Naive thymus-derived CD4-positive, alpha-beta T cell (primary cell): Measurements from ENCODE around the gene CD7. TPM values are rescaled to one million over a fixed set of nuclear protein-coding genes. Genes with fewer than 3 reads are reported as not detected.

Source experiments
- ATAC-seq: fragments of 150-1000 bp; cut with Tn5 transposase; 2 replicates; pipeline ENCODE4 v1.10.0; 2021; ENCODE audit warnings: mild to moderate bottlenecking, moderate library complexity
- CTCF ChIA-PET: fragments of 350-600 bp; sonication (Branson Sonifier 250); formaldehyde crosslinking; loops from one replicate; lab custom pipeline; 2021; ENCODE audit warnings: antibody characterized with exemption; lab: Charles Lee
- POLR2A ChIA-PET: fragments of 350-600 bp; sonication (Branson Sonifier 250); formaldehyde crosslinking; loops from one replicate; lab custom pipeline; 2021; ENCODE audit warnings: antibody characterized with exemption, inconsistent platforms; lab: Charles Lee
- DNase-seq, 9 donors: peaks; one replicate each; pipeline versions ENCODE4 v3.0.0 to v3.0.0-alpha.2; 2020 to 2022; ENCODE audit warnings: mixed read lengths in 1 of 9
- H3K27ac ChIP-seq: one replicate; pipeline ENCODE4 v1.7.0; 2013; ENCODE audit warnings: mild to moderate bottlenecking, low read depth, low read length, moderate library complexity
- H3K27me3 ChIP-seq, 2 donors: one replicate each; pipeline ENCODE4 v1.7.0; 2013; ENCODE audit warnings: low read length in 2 of 2, mild to moderate bottlenecking in 2 of 2, moderate library complexity in 2 of 2; ENCODE audit not compliant: control insufficient read depth in 2 of 2, insufficient read depth in 2 of 2
- H3K36me3 ChIP-seq, 3 experiments: 1 replicate in 2 of 3; 2 replicates in 1 of 3; pipeline ENCODE4 v1.7.0; 2013; ENCODE audit warnings: low read length in 3 of 3, mild to moderate bottlenecking in 3 of 3, moderate library complexity in 1 of 3; ENCODE audit not compliant: insufficient read depth in 3 of 3, control insufficient read depth in 2 of 3
- H3K4me1 ChIP-seq, 2 donors: one replicate each; pipeline ENCODE4 v1.7.0; 2013; ENCODE audit warnings: low read length in 2 of 2, mild to moderate bottlenecking in 2 of 2, moderate library complexity in 1 of 2; ENCODE audit not compliant: control insufficient read depth in 2 of 2, insufficient read depth in 2 of 2
- H3K4me3 ChIP-seq: 2 replicates; pipeline ENCODE4 v1.7.0; 2013; ENCODE audit warnings: mild to moderate bottlenecking, low read length
- H3K9me3 ChIP-seq, 3 experiments: 1 replicate in 2 of 3; 2 replicates in 1 of 3; pipeline ENCODE4 v1.7.0; 2013; ENCODE audit warnings: low read length in 3 of 3; ENCODE audit not compliant: control insufficient read depth in 2 of 3
- H3K27ac Mint-ChIP-seq, 9 donors: one replicate each; pipeline ENCODE4 v1.8.0; 2020 to 2022; ENCODE audit warnings: mixed read lengths in 9 of 9, mild to moderate bottlenecking in 8 of 9, moderate library complexity in 5 of 9, inconsistent platforms in 2 of 9
- H3K27me3 Mint-ChIP-seq, 5 donors: one replicate each; pipeline ENCODE4 v1.8.0; 2021 to 2022; ENCODE audit warnings: mixed read lengths in 5 of 5, mild to moderate bottlenecking in 1 of 5
- H3K36me3 Mint-ChIP-seq, 5 donors: one replicate each; pipeline ENCODE4 v1.8.0; 2020 to 2022; ENCODE audit warnings: mixed read lengths in 5 of 5, mild to moderate bottlenecking in 3 of 5, inconsistent platforms in 1 of 5
- H3K4me1 Mint-ChIP-seq, 7 donors: one replicate each; pipeline ENCODE4 v1.8.0; 2020 to 2022; ENCODE audit warnings: mixed read lengths in 7 of 7, mild to moderate bottlenecking in 3 of 7, inconsistent platforms in 1 of 7
- H3K4me3 Mint-ChIP-seq, 10 donors: one replicate each; pipeline ENCODE4 v1.8.0; 2020 to 2022; ENCODE audit warnings: mild to moderate bottlenecking in 10 of 10, mixed read lengths in 10 of 10, moderate library complexity in 6 of 10, inconsistent platforms in 2 of 10
- H3K9me3 Mint-ChIP-seq, 11 donors: one replicate each; pipeline ENCODE4 v1.8.0; 2020 to 2022; ENCODE audit warnings: mixed read lengths in 11 of 11, mild to moderate bottlenecking in 4 of 11, inconsistent platforms in 1 of 11, moderate library complexity in 1 of 11
- intact Hi-C, 2 donors: fragments of 100-400 bp; cut with micrococcal nuclease; formaldehyde crosslinking; loops; one replicate each; pipeline ENCODE4 v1.15.1; 2023
- polyA plus RNA-seq, 2 donors: library from polyadenylated mRNA; unstranded; fragments of 300-500 nt; fragmentation: Illumina TruSeq; gene quantifications; one replicate each; pipeline ENCODE4 v1.2.3, GENCODE V29; 2021
- total RNA-seq, 6 experiments: library from RNA in 5 of 6; stranded (reverse) in 5 of 6; gene quantifications; 1 replicate in 5 of 6; 2 replicates in 1 of 6; pipeline ENCODE4 v1.2.3 and lab custom pipeline; 2021 to 2026

The CD7 gene
- total and polyA plus RNA-seq, 7 experiments from 2014 or later = 61.9 to 390 (median 169) TPM

DNA sequence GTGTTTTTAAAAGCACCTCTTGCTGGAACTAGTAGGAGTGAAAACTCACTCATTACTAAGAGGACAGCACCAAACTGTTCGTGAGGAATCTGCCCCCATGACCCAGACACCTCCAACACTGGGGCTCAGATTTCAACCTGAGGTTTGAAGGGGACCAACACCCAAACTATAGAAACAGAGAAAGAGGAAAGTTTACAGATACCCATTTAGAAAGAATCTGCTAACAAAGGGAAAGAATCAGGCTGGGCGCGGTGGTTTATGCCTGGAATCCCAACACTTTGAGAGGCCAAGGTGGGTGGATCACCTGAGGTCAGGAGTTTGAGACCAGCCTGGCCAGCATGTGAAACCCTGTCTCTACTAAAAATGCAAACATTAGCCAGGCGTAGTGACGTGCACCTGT, 40.5 kb downstream of the CD7 start:
- Histone ChIP-seq H3K9me3 (no peaks in the 10 kb centered on the region), H3K4me3 (no peak overlapping the region), H3K27me3 (no peaks in the 10 kb centered on the region), H3K36me3 (peaks cover 0 to 5% (median 4%) of the 10 kb centered on the region in 3 experiments), H3K4me1 (peaks cover 9 to 20% of the 10 kb centered on the region in 2 donors), H3K27ac (no peak overlapping the region)
- CTCF ChIA-PET = no interaction called here
- DNase-seq = no peak
- peak overlapping the region in 1 of 9 donors; percentile 19 for H3K27ac Mint-ChIP-seq
- peaks cover 4 to 6% (median 5%) of the 10 kb centered on the region in 5 donors for H3K36me3 Mint-ChIP-seq
- POLR2A ChIA-PET = interaction anchor here (4.5 kb wide), 1 partner anchor 21 kb away, joined by 32 read pairs; no protein-coding TSS in a partner anchor
- H3K4me1 Mint-ChIP-seq = peaks cover 12 to 25% (median 18%) of the 10 kb centered on the region in 7 donors
- no peaks in the 10 kb centered on the region for H3K27me3 Mint-ChIP-seq
- intact Hi-C loops = no loop called here
- peak overlapping the region in 1 of 10 donors; percentile 7 for H3K4me3 Mint-ChIP-seq
- no peaks in the 10 kb centered on the region for H3K9me3 Mint-ChIP-seq
- ATAC-seq = no peak

DNA sequence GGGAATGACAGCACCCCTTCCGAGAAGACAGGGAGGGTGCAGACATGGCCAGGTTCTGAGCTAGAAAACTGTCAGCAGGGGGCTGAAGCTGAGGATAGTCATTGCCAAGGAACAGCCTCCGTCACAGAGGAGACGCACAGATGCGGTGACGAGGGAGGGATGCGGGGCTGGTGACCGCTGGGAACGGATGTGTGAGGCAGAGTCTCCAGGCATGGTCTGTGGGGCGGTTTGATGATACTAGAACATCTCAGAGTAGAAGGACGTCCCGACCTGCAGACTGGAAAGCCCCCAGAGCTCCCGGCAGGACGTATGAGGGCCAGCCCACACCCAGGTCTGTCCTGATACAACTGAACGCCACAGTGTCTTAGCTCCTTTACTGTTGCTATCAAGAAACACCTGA, 42.1 kb downstream of the CD7 start:
- Mint-ChIP-seq H3K27ac (peak overlapping the region in 2 of 9 donors; percentile 28 to 62), H3K36me3 (peaks cover 4 to 11% (median 8%) of the 10 kb centered on the region in 5 donors), H3K27me3 (no peaks in the 10 kb centered on the region), H3K9me3 (no peaks in the 10 kb centered on the region), H3K4me1 (peaks cover 20 to 29% (median 23%) of the 10 kb centered on the region in 7 donors), H3K4me3 (peak overlapping the region in 1 of 10 donors; percentile 86)
- H3K27ac ChIP-seq = no peak overlapping the region
- peaks cover 5 to 19% (median 13%) of the 10 kb centered on the region in 3 experiments for H3K36me3 ChIP-seq
- CTCF ChIA-PET = interaction anchor here (0.9 kb wide), 1 partner anchor 69 kb away, joined by 3 read pairs; no protein-coding TSS in a partner anchor
- POLR2A ChIA-PET = interaction anchor here (4.5 kb wide), 1 partner anchor 23 kb away, joined by 32 read pairs; no protein-coding TSS in a partner anchor
- DNase-seq (no peak), ATAC-seq (no peak)
- H3K27me3 ChIP-seq = no peaks in the 10 kb centered on the region
- intact Hi-C loops = no loop called here
- no peaks in the 10 kb centered on the region for H3K9me3 ChIP-seq
- peaks cover 26% of the 10 kb centered on the region in 2 donors for H3K4me1 ChIP-seq
- no peak overlapping the region for H3K4me3 ChIP-seq

DNA sequence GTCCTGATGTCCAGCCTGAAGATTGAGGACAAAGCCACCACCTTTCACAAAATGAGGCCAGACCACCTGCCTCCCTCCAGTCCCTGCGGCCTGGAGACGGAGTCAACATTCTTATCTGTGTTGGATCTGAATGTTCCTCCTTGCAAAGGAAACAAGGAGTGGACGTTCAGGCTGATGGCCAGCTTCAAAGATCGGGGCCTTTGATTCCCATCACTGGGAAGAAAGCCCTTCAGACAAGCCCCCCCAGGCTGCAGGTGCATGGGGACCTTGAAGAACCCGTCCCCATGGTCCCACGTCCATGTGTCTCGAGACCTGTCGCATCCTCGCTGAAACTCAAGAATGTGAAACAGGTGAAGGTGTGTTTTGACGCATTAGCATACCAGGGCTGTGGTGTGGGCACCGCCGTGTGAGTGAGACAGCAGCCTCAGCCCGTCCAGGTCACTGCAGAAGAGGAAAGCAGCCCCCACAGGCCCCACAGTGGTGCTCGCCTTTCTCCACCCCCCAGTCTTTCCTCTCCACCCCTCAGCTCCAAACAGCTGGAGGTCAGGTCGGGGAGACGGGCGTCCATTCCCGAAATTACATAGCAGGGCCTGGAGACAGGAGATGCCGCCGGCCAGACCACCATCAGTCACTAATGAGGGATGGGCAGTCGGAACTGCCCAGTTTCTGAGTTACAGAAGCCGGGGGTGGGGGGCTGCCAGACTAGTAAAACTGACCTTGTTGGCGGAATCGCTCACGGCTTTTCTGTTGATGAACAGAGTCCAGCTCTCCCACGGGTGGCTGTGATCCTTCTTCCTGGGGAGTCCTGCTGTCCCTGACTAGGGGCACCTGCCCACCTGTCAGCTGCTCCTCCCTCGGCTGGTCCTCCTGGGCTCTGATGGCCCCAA, 43.0 kb downstream of the CD7 start:
- peaks cover 4 to 20% (median 10%) of the 10 kb centered on the region in 5 donors for H3K36me3 Mint-ChIP-seq
- Histone ChIP-seq H3K27me3 (no peaks in the 10 kb centered on the region), H3K4me1 (peaks cover 35 to 36% of the 10 kb centered on the region in 2 donors), H3K4me3 (peak overlapping the region; percentile 60), H3K36me3 (peaks cover 5 to 24% (median 13%) of the 10 kb centered on the region in 3 experiments), H3K27ac (peak overlapping the region; percentile 97), H3K9me3 (no peaks in the 10 kb centered on the region)
- ChIA-PET POLR2A (interaction anchor here (0.6 to 4.5 kb wide), 8 partner anchors 15 to 151 kb away, joined by 3 to 32 read pairs (median 4); no protein-coding TSS in a partner anchor), CTCF (interaction anchor here (0.9 kb wide), 1 partner anchor 68 kb away, joined by 3 read pairs; no protein-coding TSS in a partner anchor)
- H3K27ac Mint-ChIP-seq = peak overlapping the region in 7 of 9 donors; percentile 28 to 98 (median 69)
- H3K4me3 Mint-ChIP-seq = peak overlapping the region; percentile 35 to 95 (median 70)
- ATAC-seq (no peak), DNase-seq (no peak)
- intact Hi-C loops = no loop called here
- H3K27me3 Mint-ChIP-seq = no peaks in the 10 kb centered on the region
- peaks cover 30 to 39% (median 33%) of the 10 kb centered on the region in 7 donors for H3K4me1 Mint-ChIP-seq
- no peaks in the 10 kb centered on the region for H3K9me3 Mint-ChIP-seq

DNA sequence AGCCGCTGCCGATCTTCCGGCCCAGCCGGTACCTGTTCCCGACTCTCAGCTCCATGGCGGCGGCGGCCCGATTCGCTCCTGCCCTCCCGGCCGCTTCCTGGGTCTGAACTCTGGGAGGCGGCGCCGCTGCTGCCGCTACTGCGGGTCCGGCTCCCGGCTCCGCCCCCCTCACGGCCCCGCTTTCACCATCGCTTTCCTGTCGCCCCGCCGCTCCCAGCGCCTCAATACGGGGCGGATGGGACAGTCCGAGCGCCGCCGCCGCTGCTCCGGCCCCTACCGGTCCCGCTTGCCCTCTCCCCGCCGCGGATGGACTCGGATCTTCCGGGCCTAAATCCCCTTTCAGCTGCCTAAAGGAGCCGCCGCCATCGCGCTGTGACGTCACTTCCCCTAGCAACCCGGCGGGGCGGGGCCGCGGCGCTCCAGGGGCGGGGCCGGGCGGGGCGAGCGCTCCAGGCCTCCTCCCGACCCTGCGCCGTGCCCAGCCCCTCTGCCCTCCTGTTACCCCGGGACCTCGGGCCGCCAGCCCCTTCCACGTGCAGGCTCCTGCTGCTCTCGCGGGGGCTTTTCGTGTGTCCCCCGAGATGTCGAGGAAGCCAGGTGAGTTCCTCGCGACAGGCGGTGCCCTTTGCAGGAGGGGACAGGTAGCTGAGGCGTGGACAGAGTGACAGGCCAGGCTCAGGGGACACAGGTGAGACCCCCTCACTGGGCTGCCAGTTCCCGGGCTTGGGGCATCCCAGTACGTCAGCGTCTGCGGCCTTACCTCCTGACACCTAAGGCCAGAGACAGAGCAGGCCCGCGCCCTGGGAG, 43.9 kb downstream of the CD7 start, which contains the start of gene CSNK1D:
TSS of gene CSNK1D (minus strand) at position 374 of the 807 bp plus-strand sequence. CDS start at position 55, 319 bp downstream.
- peaks cover 4 to 23% (median 10%) of the 10 kb centered on the region in 5 donors for H3K36me3 Mint-ChIP-seq
- H3K27me3 ChIP-seq = no peaks in the 10 kb centered on the region
- H3K4me3 ChIP-seq = peak within 1 kb of the TSS; percentile 60
- no peaks in the 10 kb centered on the region for H3K27me3 Mint-ChIP-seq
- H3K27ac Mint-ChIP-seq = peak within 1 kb of the TSS; percentile 92 to 99 (median 98)
- DNase-seq = peak; percentile 83 to 97 (median 92)
- peaks cover 5 to 29% (median 13%) of the 10 kb centered on the region in 3 experiments for H3K36me3 ChIP-seq
- CTCF ChIA-PET = no interaction called here
- peak; percentile 90 for ATAC-seq
- intact Hi-C loops = loop anchor here (1.0 to 2.0 kb wide), 9 partner anchors 15 to 67 kb away; partner anchors contain the start of genes CD7 (in 1 of the 2) and SLC16A3 (in 1 of the 2)
- POLR2A ChIA-PET = interaction anchor here (0.6 to 4.5 kb wide), 8 partner anchors 16 to 150 kb away, joined by 3 to 32 read pairs (median 4); no protein-coding TSS in a partner anchor
- peak within 1 kb of the TSS; percentile 80 to 97 (median 93) for H3K4me3 Mint-ChIP-seq
- H3K9me3 Mint-ChIP-seq = no peaks in the 10 kb centered on the region
- H3K4me1 ChIP-seq = peaks cover 37 to 42% of the 10 kb centered on the region in 2 donors
- no peaks in the 10 kb centered on the region for H3K9me3 ChIP-seq
- peak within 1 kb of the TSS; percentile 97 for H3K27ac ChIP-seq
- H3K4me1 Mint-ChIP-seq = peaks cover 36 to 46% (median 41%) of the 10 kb centered on the region in 7 donors

DNA sequence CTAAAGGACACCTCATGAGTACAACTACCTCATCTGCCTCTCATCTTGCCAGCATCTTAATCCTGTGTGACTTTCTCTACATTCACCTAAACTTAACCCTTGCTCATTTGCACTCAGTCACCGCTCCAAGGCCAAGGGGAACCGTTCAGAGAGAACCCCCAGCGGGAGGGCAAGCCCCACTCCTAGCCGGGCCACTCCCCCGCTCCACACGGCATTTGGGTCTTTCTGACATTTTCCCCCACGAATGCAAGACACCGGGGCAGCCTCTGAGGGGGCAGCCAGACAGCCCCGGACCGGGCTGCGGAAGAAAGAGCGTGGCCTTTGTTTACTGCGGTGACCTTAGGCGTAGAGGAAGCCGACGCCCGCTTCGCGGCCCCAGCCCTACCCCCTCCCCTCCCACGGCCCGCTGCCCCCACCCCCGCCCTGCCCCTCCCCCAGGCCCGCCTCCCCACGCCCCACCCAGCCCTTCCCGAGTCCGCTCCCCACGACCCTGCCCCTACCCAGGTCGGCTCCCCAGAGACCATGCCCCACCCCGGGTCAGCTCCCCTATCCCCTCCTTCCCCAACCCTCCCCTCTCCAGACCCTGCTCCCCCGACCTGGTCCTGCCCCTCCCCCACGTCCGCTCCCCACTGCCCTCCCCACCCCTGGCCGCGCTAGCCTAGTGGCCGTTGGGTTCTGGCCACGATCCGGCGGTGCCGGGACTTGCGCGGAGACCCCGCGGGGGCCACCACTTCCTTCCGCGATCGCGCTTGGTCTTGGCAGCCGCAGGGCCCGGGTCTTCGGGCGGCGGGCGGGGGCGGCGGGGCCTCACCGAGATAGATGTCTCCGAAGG, 44.7 kb downstream of the CD7 start:
- Histone ChIP-seq H3K36me3 (peaks cover 5 to 29% (median 13%) of the 10 kb centered on the region in 3 experiments), H3K9me3 (no peaks in the 10 kb centered on the region), H3K27me3 (no peaks in the 10 kb centered on the region), H3K27ac (peak overlapping the region; percentile 97), H3K4me1 (peaks cover 45 to 50% of the 10 kb centered on the region in 2 donors), H3K4me3 (peak overlapping the region; percentile 60)
- POLR2A ChIA-PET = interaction anchor here (1.0 to 4.5 kb wide), 5 partner anchors 20 to 36 kb away, joined by 3 to 32 read pairs (median 9); no protein-coding TSS in a partner anchor
- peak overlapping the region; percentile 80 to 97 (median 93) for H3K4me3 Mint-ChIP-seq
- ATAC-seq (peak; percentile 29), DNase-seq (peak in 8 of 9 donors; percentile 24 to 54 (median 47))
- peak overlapping the region; percentile 92 to 99 (median 96) for H3K27ac Mint-ChIP-seq
- CTCF ChIA-PET = no interaction called here
- no peaks in the 10 kb centered on the region for H3K27me3 Mint-ChIP-seq
- intact Hi-C loops = loop anchor here (1.0 to 2.0 kb wide), 9 partner anchors 16 to 66 kb away; partner anchors contain the start of genes CD7 (in 1 of the 2) and SLC16A3 (in 1 of the 2)
- H3K4me1 Mint-ChIP-seq = peaks cover 44 to 53% (median 48%) of the 10 kb centered on the region in 7 donors
- H3K36me3 Mint-ChIP-seq = peaks cover 4 to 23% (median 10%) of the 10 kb centered on the region in 5 donors
- no peaks in the 10 kb centered on the region for H3K9me3 Mint-ChIP-seq
